ENCODE results near the gene HDX.
"Not testable (repeated sequence)": the region's sequence is repeated elsewhere in the genome, so short reads cannot be mapped to it uniquely, and the experiment has no call there.

The HDX gene

GRCh38 chrX:84501798-84502628 lies at the start of gene HDX:
TSS of gene HDX (minus strand) at chrX:84502453. CDS start at chrX:84475397, 27,056 bp downstream.
- peak; percentile 48 for DNase-seq (ENCODE audit: low read depth)

- DNase-seq (ENCODE audit: low read depth) = not testable (repeated sequence)
These were observed 39.1 kb upstream of the HDX start for GRCh38 chrX:84541315-84541714.

GRCh38 chrX:84537627-84538026 lies 35.4 kb upstream of the HDX start:
- DNase-seq (ENCODE audit: low read depth) = not testable (repeated sequence)

- DNase-seq (ENCODE audit: low read depth) = no peak
These were observed 13.8 kb downstream of the HDX start for GRCh38 chrX:84488426-84488825.

GRCh38 chrX:84487365-84488353 lies 14.6 kb downstream of the HDX start:
- no peak for DNase-seq (ENCODE audit: low read depth)

GRCh38 chrX:84479086-84479485 lies 23.2 kb downstream of the HDX start:
- DNase-seq (ENCODE audit: low read depth) = no peak

GRCh38 chrX:84477114-84477513 lies 25.1 kb downstream of the HDX start:
- DNase-seq (ENCODE audit: low read depth) = no peak

- no peak for DNase-seq (ENCODE audit: low read depth)
These were observed 26.7 kb downstream of the HDX start for GRCh38 chrX:84475596-84475995.

- no peak for DNase-seq (ENCODE audit: low read depth)
These were observed 27.2 kb downstream of the HDX start for GRCh38 chrX:84475101-84475500.

GRCh38 chrX:84469226-84469625 lies 33.0 kb downstream of the HDX start:
- DNase-seq (ENCODE audit: low read depth) = no peak

- DNase-seq (ENCODE audit: low read depth) = no peak
These were observed 34.4 kb downstream of the HDX start for GRCh38 chrX:84467898-84468297.

- DNase-seq (ENCODE audit: low read depth) = no peak
These were observed 48.7 kb downstream of the HDX start for GRCh38 chrX:84453351-84454246.

GRCh38 chrX:84441143-84441542 lies 61.1 kb downstream of the HDX start:
- DNase-seq (ENCODE audit: low read depth) = no peak

GRCh38 chrX:84415140-84415539 lies 87.1 kb downstream of the HDX start:
- DNase-seq (ENCODE audit: low read depth) = no peak

- DNase-seq (ENCODE audit: low read depth) = no peak
These were observed 138.6 kb downstream of the HDX start for GRCh38 chrX:84363663-84364062.

GRCh38 chrX:84363051-84363450 lies 139.2 kb downstream of the HDX start:
- no peak for DNase-seq (ENCODE audit: low read depth)

- DNase-seq (ENCODE audit: low read depth) = no peak
These were observed 139.9 kb downstream of the HDX start for GRCh38 chrX:84362184-84362838.

GRCh38 chrX:84358271-84358670 lies 144.0 kb downstream of the HDX start:
- no peak for DNase-seq (ENCODE audit: low read depth)

- no peak for DNase-seq (ENCODE audit: low read depth)
These were observed 145.0 kb downstream of the HDX start for GRCh38 chrX:84357296-84357695.

GRCh38 chrX:84340968-84341367 lies 161.3 kb downstream of the HDX start:
- no peak for DNase-seq (ENCODE audit: low read depth)
